ENCODE measurements around the gene LGALS16.

Gene LGALS16

DNA sequence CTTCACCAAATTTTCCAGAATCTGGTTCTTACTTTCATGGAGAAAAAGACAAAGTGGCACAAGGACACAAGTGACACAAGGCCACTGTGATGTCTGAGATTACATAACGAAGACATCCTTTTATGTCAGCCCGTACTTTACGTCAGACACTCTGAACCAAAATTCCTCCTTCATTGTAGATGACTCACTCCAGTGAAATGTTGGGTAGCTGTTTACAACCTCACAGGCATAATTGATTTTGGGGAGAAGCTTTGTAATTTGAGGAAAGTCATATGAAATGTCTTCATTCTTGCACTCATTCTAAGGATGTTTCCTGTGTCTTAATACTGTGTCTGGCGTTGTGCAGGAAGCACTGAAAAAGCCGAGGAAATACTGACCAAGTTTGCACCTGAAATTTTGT is 28.6 kb downstream of the LGALS16 start:
- TF ChIP-seq POLR2AphosphoS5 (IDR thresholded peaks at IDR 0.05; ENCODE audit: low read depth, low read length) (no peak), FOXP2 (optimal IDR thresholded peaks at IDR 0.05; ENCODE audit: borderline replicate concordance, extremely low read depth, extremely low read length, insufficient read depth) (no peak), TAF1 (IDR thresholded peaks at IDR 0.05; ENCODE audit: borderline replicate concordance, insufficient read depth, low read length) (no peak), SIN3A (IDR thresholded peaks at IDR 0.05; ENCODE audit: borderline replicate concordance, insufficient read depth, low read length) (no peak)
- TF ChIP-seq, protein P1, sequence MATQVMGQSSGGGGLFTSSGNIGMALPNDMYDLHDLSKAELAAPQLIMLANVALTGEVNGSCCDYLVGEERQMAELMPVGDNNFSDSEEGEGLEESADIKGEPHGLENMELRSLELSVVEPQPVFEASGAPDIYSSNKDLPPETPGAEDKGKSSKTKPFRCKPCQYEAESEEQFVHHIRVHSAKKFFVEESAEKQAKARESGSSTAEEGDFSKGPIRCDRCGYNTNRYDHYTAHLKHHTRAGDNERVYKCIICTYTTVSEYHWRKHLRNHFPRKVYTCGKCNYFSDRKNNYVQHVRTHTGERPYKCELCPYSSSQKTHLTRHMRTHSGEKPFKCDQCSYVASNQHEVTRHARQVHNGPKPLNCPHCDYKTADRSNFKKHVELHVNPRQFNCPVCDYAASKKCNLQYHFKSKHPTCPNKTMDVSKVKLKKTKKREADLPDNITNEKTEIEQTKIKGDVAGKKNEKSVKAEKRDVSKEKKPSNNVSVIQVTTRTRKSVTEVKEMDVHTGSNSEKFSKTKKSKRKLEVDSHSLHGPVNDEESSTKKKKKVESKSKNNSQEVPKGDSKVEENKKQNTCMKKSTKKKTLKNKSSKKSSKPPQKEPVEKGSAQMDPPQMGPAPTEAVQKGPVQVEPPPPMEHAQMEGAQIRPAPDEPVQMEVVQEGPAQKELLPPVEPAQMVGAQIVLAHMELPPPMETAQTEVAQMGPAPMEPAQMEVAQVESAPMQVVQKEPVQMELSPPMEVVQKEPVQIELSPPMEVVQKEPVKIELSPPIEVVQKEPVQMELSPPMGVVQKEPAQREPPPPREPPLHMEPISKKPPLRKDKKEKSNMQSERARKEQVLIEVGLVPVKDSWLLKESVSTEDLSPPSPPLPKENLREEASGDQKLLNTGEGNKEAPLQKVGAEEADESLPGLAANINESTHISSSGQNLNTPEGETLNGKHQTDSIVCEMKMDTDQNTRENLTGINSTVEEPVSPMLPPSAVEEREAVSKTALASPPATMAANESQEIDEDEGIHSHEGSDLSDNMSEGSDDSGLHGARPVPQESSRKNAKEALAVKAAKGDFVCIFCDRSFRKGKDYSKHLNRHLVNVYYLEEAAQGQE (IDR thresholded peaks at IDR 0.05; ENCODE audit: insufficient read depth in 1 of 2, low read depth in 2 of 2, low read length in 2 of 2): no peak

DNA sequence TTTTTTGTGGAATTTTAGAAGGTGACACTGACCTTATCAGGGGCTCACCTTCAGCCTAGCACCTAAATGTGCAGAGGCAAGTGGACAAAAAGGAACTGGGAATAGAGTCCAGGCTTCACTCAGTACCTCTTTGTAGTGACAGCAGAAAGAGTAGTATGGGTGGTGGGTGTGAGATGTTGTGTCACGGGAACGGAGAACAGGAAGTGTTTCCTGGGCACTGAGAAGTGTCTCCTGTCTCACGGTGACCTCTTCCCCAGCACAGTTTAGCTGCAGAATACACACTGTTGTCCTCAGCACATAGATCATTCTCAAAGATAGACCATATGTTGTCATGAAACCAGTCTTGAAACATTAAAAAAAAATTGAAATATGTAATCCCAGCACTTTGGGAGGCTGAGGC is 31.0 kb downstream of the LGALS16 start:
- TF ChIP-seq POLR2AphosphoS5 (IDR thresholded peaks at IDR 0.05; ENCODE audit: low read depth, low read length) (no peak), TAF1 (IDR thresholded peaks at IDR 0.05; ENCODE audit: borderline replicate concordance, insufficient read depth, low read length) (no peak), SIN3A (IDR thresholded peaks at IDR 0.05; ENCODE audit: borderline replicate concordance, insufficient read depth, low read length) (no peak), FOXP2 (optimal IDR thresholded peaks at IDR 0.05; ENCODE audit: borderline replicate concordance, extremely low read depth, extremely low read length, insufficient read depth) (no peak)
- TF ChIP-seq, protein P1 (IDR thresholded peaks at IDR 0.05; ENCODE audit: insufficient read depth in 1 of 2, low read depth in 2 of 2, low read length in 2 of 2): no peak

- TF ChIP-seq, protein P1 (IDR thresholded peaks at IDR 0.05; ENCODE audit: insufficient read depth in 1 of 2, low read depth in 2 of 2, low read length in 2 of 2): no peak
- no peak for TF ChIP-seq SIN3A (IDR thresholded peaks at IDR 0.05; ENCODE audit: borderline replicate concordance, insufficient read depth, low read length)
- no peak for TF ChIP-seq TAF1 (IDR thresholded peaks at IDR 0.05; ENCODE audit: borderline replicate concordance, insufficient read depth, low read length)
- TF ChIP-seq POLR2AphosphoS5 (IDR thresholded peaks at IDR 0.05; ENCODE audit: low read depth, low read length): no peak
- no peak for TF ChIP-seq FOXP2 (optimal IDR thresholded peaks at IDR 0.05; ENCODE audit: borderline replicate concordance, extremely low read depth, extremely low read length, insufficient read depth)
Observed at GRCh38 chr19:39692166-39692565, 36.5 kb downstream of the LGALS16 start.

DNA sequence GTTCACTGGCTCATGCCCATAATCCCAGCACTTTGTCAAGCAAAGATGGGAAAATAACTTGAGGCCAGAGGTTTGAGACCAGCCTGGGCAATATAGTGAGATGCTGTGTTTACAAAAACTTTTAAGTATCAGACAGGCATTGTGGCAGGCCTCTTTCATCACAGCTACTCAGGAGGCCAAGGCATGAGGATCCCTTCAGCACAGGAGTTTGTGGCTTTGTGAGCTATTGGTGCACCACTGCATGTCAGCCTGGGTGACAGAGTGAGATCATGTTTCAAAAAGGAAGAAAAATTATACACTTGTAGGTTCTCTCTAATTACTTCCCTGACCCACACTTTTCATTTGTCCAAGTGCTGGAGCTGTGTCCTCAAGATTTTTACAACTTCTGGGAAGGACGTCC is 37.1 kb downstream of the LGALS16 start:
- no peak for TF ChIP-seq FOXP2 (optimal IDR thresholded peaks at IDR 0.05; ENCODE audit: borderline replicate concordance, extremely low read depth, extremely low read length, insufficient read depth)
- no peak for TF ChIP-seq POLR2AphosphoS5 (IDR thresholded peaks at IDR 0.05; ENCODE audit: low read depth, low read length)
- no peak for TF ChIP-seq TAF1 (IDR thresholded peaks at IDR 0.05; ENCODE audit: borderline replicate concordance, insufficient read depth, low read length)
- TF ChIP-seq SIN3A (IDR thresholded peaks at IDR 0.05; ENCODE audit: borderline replicate concordance, insufficient read depth, low read length): no peak
- TF ChIP-seq, protein P1 (IDR thresholded peaks at IDR 0.05; ENCODE audit: insufficient read depth in 1 of 2, low read depth in 2 of 2, low read length in 2 of 2): no peak

DNA sequence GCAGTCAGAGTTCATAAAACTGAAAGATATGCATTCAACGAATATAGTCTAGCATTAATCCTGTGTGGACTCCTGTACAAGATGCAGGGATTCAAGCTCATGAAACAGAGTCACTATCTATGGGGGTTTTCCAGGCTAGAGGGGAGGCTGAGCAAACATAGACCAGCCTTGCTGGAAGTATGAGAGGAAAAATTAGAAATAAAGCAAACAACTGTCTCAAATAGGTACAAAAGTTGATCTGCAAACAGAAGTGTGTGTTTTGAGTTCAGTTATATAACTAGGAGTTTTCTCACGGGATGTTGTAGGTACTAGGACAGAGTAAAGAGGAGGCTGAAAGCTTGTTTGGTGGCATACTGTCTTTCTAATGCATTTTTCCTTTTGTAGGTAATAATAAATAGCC is 40.0 kb downstream of the LGALS16 start:
- TF ChIP-seq POLR2AphosphoS5 (IDR thresholded peaks at IDR 0.05; ENCODE audit: low read depth, low read length) (no peak), SIN3A (IDR thresholded peaks at IDR 0.05; ENCODE audit: borderline replicate concordance, insufficient read depth, low read length) (no peak), TAF1 (IDR thresholded peaks at IDR 0.05; ENCODE audit: borderline replicate concordance, insufficient read depth, low read length) (no peak), FOXP2 (optimal IDR thresholded peaks at IDR 0.05; ENCODE audit: borderline replicate concordance, extremely low read depth, extremely low read length, insufficient read depth) (no peak)
- TF ChIP-seq, protein P1 (IDR thresholded peaks at IDR 0.05; ENCODE audit: insufficient read depth in 1 of 2, low read depth in 2 of 2, low read length in 2 of 2): no peak

All from PFSK-1 (cell line).